HUDEP-2 (cell line): ENCODE measurements around the gene PDCL3.
A peak's percentile ranks its signal among the peaks of the same experiment; 100 is the strongest.

Source experiments
- DNase-seq, 76 experiments: peaks; one replicate each; lab custom pipeline; 2025; ENCODE audit not compliant: unreplicated experiment in 76 of 76; lab: John Stamatoyannopoulos, UW

The PDCL3 gene

GRCh38 chr2:100562613-100563406 is at the start of gene PDCL3:
TSS of gene PDCL3 (plus strand) at chr2:100562993. CDS start at chr2:100563068, 75 bp downstream.
- peak; percentile 26 to 97 (median 92) for DNase-seq

- peak in 67 of 76 experiments; percentile 2 to 76 (median 41) for DNase-seq
Measured at GRCh38 chr2:100513650-100514049, 49.1 kb upstream of the PDCL3 start.

- DNase-seq = no peak
Measured at GRCh38 chr2:100517556-100517955, 45.2 kb upstream of the PDCL3 start.

- no peak for DNase-seq
Measured at GRCh38 chr2:100518801-100519200, 44.0 kb upstream of the PDCL3 start.

- no peak for DNase-seq
Measured at GRCh38 chr2:100520224-100520623, 42.6 kb upstream of the PDCL3 start.

- no peak for DNase-seq
Measured at GRCh38 chr2:100522430-100522829, 40.4 kb upstream of the PDCL3 start.

- DNase-seq = no peak
Measured at GRCh38 chr2:100524331-100524730, 38.5 kb upstream of the PDCL3 start.

GRCh38 chr2:100526868-100527267 is 35.9 kb upstream of the PDCL3 start:
- no peak for DNase-seq

GRCh38 chr2:100527440-100528015 is 35.3 kb upstream of the PDCL3 start:
- DNase-seq = no peak

- DNase-seq = no peak
Measured at GRCh38 chr2:100529176-100529575, 33.6 kb upstream of the PDCL3 start.

GRCh38 chr2:100529900-100530299 is 32.9 kb upstream of the PDCL3 start:
- DNase-seq = no peak

GRCh38 chr2:100535855-100536254 is 26.9 kb upstream of the PDCL3 start:
- no peak for DNase-seq

GRCh38 chr2:100537918-100538317 is 24.9 kb upstream of the PDCL3 start:
- no peak for DNase-seq

- DNase-seq = no peak
Measured at GRCh38 chr2:100539221-100539620, 23.6 kb upstream of the PDCL3 start.

GRCh38 chr2:100541404-100541803 is 21.4 kb upstream of the PDCL3 start:
- no peak for DNase-seq

- DNase-seq = no peak
Measured at GRCh38 chr2:100542418-100542817, 20.4 kb upstream of the PDCL3 start.

GRCh38 chr2:100544911-100545596 is 17.7 kb upstream of the PDCL3 start:
- no peak for DNase-seq

- DNase-seq = no peak
Measured at GRCh38 chr2:100546469-100546868, 16.3 kb upstream of the PDCL3 start.

- no peak for DNase-seq
Measured at GRCh38 chr2:100548771-100549170, 14.0 kb upstream of the PDCL3 start.

GRCh38 chr2:100551303-100551702 is 11.5 kb upstream of the PDCL3 start:
- no peak for DNase-seq

GRCh38 chr2:100554798-100555407 is 7.9 kb upstream of the PDCL3 start:
- no peak for DNase-seq
